Astrocyte of the spinal cord (primary cell): ENCODE results near the gene LMLN.

Source experiments
- DNase-seq: peaks from one replicate; pipeline ENCODE4 v3.0.0; 2011; ENCODE audit warnings: low read depth, low spot score
- H3K4me3 ChIP-seq: 2 replicates; pipeline ENCODE4 v1.5.1; 2011; ENCODE audit warnings: low read depth, mild to moderate bottlenecking, low read length, moderate library complexity
- CTCF ChIP-seq: IDR thresholded peaks from 2 replicates; pipeline ENCODE4 v1.5.1; 2012; ENCODE audit warnings: low read depth, mild to moderate bottlenecking, low read length, inconsistent platforms
- in situ Hi-C: cut with HindIII; loops from 2 replicates; pipeline ENCODE4 v1.10.0; 2017; ENCODE audit warnings: low sequenced_read_pairs

Gene LMLN

GRCh38 chr3:197951392-197951990 lies 8.5 kb upstream of the LMLN start:
- in situ Hi-C loops, result no loop called here
- peak overlapping the region; percentile 93 for H3K4me3 ChIP-seq
- TF ChIP-seq CTCF, result no peak
- DNase-seq, result no peak

- no peak for TF ChIP-seq CTCF
- no peak overlapping the region for H3K4me3 ChIP-seq
- no peak for DNase-seq
- in situ Hi-C loops, result no loop called here
Observed at GRCh38 chr3:197952440-197952839, 7.6 kb upstream of the LMLN start.

- H3K4me3 ChIP-seq, result no peak overlapping the region
- DNase-seq, result no peak
- TF ChIP-seq CTCF, result no peak
- in situ Hi-C loops, result no loop called here
Observed at GRCh38 chr3:197953325-197953724, 6.7 kb upstream of the LMLN start.

GRCh38 chr3:197953881-197954280 lies 6.1 kb upstream of the LMLN start:
- DNase-seq, result peak; percentile 78
- no peak for TF ChIP-seq CTCF
- in situ Hi-C loops, result no loop called here
- no peak overlapping the region for H3K4me3 ChIP-seq

- in situ Hi-C loops, result no loop called here
- TF ChIP-seq CTCF, result no peak
- no peak overlapping the region for H3K4me3 ChIP-seq
- no peak for DNase-seq
Observed at GRCh38 chr3:197955892-197956477, 4.0 kb upstream of the LMLN start.

- H3K4me3 ChIP-seq, result no peak overlapping the region
- in situ Hi-C loops, result no loop called here
- TF ChIP-seq CTCF, result no peak
- DNase-seq, result no peak
Observed at GRCh38 chr3:197956626-197956988, 3.4 kb upstream of the LMLN start.
